Large intestine (tissue), 3 donors: ENCODE results near the gene KIF26A. TPM values are rescaled to one million over a fixed set of nuclear protein-coding genes. Genes with fewer than 3 reads are reported as not detected.
A peak's percentile ranks its signal among the peaks of the same experiment; 100 is the strongest.

ENCODE experiments used
- DNase-seq, 2 donors: peaks; one replicate each; pipeline versions ENCODE4 v3.0.0 to v3.0.0-alpha.2; 2013
- H3K27ac ChIP-seq: one replicate; pipeline ENCODE4 v1.5.1; 2013; ENCODE audit warnings: low read length
- H3K27me3 ChIP-seq: 2 replicates; pipeline ENCODE4 v1.6.1; 2013; ENCODE audit warnings: low read length; ENCODE audit not compliant: control insufficient read depth, insufficient read depth
- H3K36me3 ChIP-seq: 2 replicates; pipeline ENCODE4 v1.6.1; 2013; ENCODE audit warnings: low read length; ENCODE audit not compliant: control insufficient read depth, insufficient read depth
- H3K4me1 ChIP-seq: one replicate; pipeline ENCODE4 v1.6.1; 2013; ENCODE audit warnings: low read length; ENCODE audit not compliant: control insufficient read depth, insufficient read depth
- H3K4me3 ChIP-seq: one replicate; pipeline ENCODE4 v1.5.1; 2013; ENCODE audit warnings: low read length
- H3K9me3 ChIP-seq: one replicate; pipeline ENCODE4 v1.6.1; 2013; ENCODE audit warnings: mild to moderate bottlenecking, low read depth, low read length, moderate library complexity; ENCODE audit not compliant: control insufficient read depth
- WGBS: methylation state at CpG from one replicate; pipeline ENCODE4 v1.1.5; 2013; ENCODE audit warnings: low lambda C conversion rate; ENCODE audit not compliant: insufficient coverage; 5-methylcytosine and 5-hydroxymethylcytosine counted together
- polyA plus RNA-seq: library from polyadenylated mRNA; unstranded; fragments of 120-200 nt; gene quantifications from one replicate; pipeline ENCODE4 v1.2.1, GENCODE V29; 2013

Gene KIF26A
- polyA plus RNA-seq, 1 donor = 8.8 TPM

DNA sequence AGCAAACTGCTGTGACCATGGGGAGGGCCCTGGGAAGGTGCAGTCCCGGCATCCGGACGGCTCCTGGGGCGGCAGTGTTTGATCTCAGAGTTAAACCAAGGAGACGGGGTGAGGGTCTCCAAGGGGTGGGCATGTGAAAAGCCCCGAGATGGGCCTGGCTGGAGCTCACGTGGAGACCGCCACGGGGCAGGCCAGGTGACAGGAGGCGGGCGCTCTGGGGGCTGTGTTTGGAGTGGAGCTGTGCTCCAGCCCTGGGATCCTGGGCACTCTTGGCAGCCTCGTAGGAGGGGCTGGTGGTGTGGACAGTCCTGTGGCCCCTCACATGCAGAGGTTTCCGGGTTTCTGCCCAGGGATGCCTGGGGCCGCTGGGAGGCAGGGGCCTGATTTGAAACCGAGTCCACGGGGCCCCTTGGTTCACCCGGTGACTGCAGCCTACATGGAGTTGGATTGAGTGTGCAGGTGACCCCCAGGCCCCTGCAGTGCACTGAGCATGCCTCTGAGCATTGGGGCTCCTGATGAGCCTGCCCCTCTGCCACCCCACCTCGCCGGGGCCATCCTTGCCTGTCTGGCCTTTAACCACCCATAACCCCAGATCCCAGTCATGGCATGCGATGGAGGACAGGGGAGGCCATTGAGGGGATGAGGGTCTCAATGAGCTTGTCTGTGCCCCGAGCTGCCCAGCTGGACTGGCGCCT lies 8.4 kb downstream of the KIF26A start:
- Histone ChIP-seq H3K27me3 (no peaks in the 10 kb centered on the region), H3K27ac (no peak overlapping the region), H3K4me1 (peaks cover 7% of the 10 kb centered on the region), H3K36me3 (no peaks in the 10 kb centered on the region), H3K4me3 (no peak overlapping the region), H3K9me3 (no peaks in the 10 kb centered on the region)
- no CpG with 5 or more reads among the region's 22 CpGs for WGBS
- no peak for DNase-seq

DNA sequence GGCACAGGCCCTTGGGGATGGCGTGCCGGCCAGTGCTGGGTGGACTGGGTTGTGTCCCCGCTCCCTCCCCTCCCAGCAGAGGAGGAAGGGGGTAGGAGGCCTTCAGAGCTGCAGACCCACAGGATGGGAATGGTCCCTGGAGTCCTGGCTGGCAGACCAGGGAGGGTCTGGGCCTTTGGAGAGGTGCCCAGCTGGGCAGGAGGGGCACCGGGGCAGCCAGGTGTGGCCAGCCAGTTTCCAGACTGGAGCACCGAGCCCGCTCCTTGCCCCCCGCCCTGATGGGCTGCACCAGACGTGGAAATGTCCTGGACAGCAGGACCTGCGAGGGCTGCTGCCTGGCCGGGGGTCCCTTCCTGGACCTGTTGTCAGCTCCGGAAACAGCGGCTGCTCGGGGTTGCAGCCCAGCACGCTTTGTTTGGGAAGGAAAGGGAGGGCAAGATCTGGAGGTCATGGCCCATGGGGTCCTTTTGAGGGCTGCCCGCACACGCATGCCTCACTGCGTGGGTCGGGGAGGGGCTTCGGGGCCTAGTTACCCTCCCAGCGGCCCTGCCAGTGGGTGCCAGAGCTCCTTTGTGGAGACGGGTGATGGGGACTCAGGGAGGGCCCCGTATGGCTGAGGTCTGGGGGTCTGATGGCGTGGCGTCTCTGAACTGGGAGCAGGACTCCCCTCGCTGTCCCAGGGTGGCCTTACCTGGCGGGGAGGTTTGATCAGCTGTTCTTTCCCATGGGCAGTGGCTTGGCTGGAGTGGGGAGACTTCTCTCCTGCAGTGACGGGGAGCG lies 9.1 kb downstream of the KIF26A start:
- no peaks in the 10 kb centered on the region for H3K9me3 ChIP-seq
- peaks cover 7% of the 10 kb centered on the region for H3K4me1 ChIP-seq
- no peaks in the 10 kb centered on the region for H3K27me3 ChIP-seq
- H3K36me3 ChIP-seq = no peaks in the 10 kb centered on the region
- WGBS = 100% methylated on average over 1 of the region's 28 CpGs
- H3K4me3 ChIP-seq = no peak overlapping the region
- no peak overlapping the region for H3K27ac ChIP-seq
- no peak for DNase-seq

DNA sequence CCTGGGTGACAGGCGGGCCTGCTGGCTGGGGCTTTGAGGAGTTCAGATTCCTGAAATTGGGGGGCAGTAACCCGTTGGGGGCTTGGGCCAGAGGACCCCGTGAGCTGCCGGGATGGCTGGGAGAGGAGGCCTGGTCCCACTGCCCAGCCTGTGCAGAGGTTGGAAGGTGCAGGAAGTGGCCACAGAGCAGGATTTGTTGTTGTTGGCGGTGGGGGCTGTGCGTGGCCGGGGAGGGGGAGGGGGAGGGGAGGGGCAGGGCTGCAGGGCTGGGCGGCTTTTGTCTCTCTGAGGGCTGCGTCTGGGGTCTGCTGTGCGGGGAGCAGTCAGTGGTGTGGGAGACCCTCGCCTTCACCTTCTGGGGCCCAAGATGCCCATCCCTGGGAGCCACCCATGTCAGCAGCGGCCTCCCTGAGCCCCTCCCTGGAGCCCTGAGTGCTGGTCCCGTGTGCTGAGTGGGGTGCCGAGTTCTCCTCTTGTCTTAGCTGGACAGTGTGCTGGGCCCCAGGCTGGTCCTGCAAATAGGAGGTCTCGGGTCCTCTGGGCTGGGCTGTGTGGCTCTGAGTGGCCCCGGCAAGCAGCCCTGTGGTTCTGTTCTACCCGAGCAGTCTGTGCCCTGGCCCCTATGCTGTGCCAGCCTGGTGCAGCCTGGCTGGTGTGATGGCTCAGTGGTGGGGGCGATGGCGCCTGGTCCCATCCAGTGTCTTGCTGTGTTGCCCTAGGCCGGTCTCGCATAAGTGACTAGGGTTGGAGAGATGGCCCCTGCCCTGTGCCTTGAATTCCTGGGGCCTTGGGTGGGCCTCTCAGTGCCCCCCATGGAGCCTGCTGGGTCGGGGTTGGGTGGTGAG lies 10.3 kb downstream of the KIF26A start:
- H3K27ac ChIP-seq = peak overlapping the region; percentile 10
- no peaks in the 10 kb centered on the region for H3K36me3 ChIP-seq
- H3K4me1 ChIP-seq = peaks cover 7% of the 10 kb centered on the region
- no peaks in the 10 kb centered on the region for H3K27me3 ChIP-seq
- no peak for DNase-seq
- no CpG with 5 or more reads among the region's 22 CpGs for WGBS
- H3K4me3 ChIP-seq = no peak overlapping the region
- no peaks in the 10 kb centered on the region for H3K9me3 ChIP-seq

DNA sequence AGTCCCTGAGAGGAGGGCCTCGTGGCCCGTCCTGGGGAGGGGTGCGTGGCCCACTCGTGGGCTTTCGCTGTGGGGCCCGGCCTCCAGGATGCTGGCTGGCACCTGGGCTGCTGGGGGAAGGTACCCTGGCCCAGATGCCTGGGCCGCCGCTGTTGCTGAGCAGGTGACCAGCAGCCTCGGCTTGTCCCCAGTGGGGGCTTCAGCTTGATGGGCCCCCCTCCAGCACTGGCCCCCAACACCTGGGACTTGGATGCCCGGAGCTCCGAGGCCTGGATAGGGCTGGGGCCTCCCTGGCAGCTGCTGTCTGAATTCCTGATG lies 10.8 kb downstream of the KIF26A start:
- DNase-seq = no peak
- H3K4me1 ChIP-seq = peaks cover 7% of the 10 kb centered on the region
- H3K9me3 ChIP-seq = no peaks in the 10 kb centered on the region
- no peak overlapping the region for H3K4me3 ChIP-seq
- H3K27me3 ChIP-seq = no peaks in the 10 kb centered on the region
- no peaks in the 10 kb centered on the region for H3K36me3 ChIP-seq
- no CpG with 5 or more reads among the region's 11 CpGs for WGBS
- H3K27ac ChIP-seq = peak overlapping the region; percentile 10

DNA sequence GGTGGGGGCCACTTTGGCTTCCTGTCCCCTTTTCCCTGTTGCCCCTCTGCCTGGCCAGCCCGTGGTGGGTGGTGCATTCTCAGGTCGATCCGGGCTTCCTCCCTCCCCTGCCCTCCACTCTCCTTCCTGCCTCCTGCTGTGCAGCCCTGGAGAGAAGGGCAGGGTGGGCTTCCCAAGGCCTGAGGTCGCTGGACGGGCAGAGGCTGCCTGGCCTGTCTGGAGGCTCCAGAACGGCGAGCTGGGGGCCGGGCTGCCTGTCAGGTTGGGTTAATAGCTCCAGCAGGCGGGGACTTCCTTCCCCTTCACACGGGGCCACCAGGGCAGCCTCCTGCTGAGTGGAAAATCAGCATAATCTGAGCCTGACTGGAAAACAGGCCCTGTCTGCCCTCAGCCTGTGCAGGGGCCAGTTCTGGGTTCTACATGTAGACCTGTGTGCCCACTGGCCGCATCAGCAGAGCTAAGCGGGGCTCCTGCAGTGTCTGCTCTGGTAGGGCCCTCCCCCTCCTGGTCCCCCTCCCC lies 11.3 kb downstream of the KIF26A start:
- peak overlapping the region; percentile 10 for H3K27ac ChIP-seq
- WGBS = no CpG with 5 or more reads among the region's 12 CpGs
- DNase-seq = peak in 1 of 2 donors; percentile 35

DNA sequence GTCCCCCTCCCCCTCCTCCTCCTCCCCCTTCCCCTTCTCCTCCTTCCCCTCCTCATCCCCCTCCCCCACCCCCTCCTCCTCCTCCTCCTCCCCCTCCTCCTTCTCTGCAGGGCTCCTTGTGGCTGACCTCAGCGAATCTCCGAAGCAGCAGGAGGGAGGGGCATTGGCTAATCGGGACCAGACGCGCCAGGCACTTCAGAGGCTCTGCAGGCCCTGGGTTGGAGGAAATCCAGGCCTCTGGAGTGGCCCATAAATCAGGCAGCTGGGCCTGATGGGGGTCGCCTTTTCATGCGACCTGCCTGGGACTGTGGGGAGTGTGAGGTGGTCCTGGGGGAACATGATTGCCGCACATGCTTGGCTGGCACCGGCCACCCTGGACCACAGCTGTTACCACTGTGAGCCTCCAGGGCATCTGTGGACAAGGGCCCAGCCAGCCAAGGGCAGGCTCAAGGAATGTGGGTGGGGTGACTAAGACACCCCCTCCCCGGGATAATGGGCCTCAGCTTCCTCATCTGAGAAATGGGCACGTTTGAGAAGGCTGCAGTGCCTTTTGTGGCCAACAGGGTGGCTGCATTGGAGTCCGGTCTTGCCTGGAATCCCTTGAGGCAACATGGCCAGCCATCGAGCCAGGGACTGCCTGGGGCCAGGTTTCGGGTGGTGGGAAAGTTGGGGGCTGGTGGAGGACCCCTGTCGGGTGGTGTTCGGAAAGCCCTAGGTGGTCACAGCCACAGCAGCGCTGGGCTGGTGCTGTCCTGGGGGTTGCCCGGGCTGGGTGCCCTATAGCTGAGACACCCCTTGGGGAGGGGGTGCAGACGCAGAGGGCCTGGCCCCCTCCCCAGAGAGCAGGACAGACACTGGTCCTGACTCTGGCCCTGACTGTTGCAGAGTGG lies 12.0 kb downstream of the KIF26A start:
- peaks cover 7% of the 10 kb centered on the region for H3K4me1 ChIP-seq
- WGBS = no CpG with 5 or more reads among the region's 19 CpGs
- no peaks in the 10 kb centered on the region for H3K36me3 ChIP-seq
- peak; percentile 51 to 59 for DNase-seq
- no peaks in the 10 kb centered on the region for H3K27me3 ChIP-seq
- no peak overlapping the region for H3K4me3 ChIP-seq
- no peaks in the 10 kb centered on the region for H3K9me3 ChIP-seq
- H3K27ac ChIP-seq = peak overlapping the region; percentile 17

More for the DNA sequence above, 11.3 kb downstream of the KIF26A start:
- no peaks in the 10 kb centered on the region for H3K36me3 ChIP-seq
- no peaks in the 10 kb centered on the region for H3K27me3 ChIP-seq
- H3K4me3 ChIP-seq = no peak overlapping the region
- peaks cover 7% of the 10 kb centered on the region for H3K4me1 ChIP-seq
- no peaks in the 10 kb centered on the region for H3K9me3 ChIP-seq

DNA sequence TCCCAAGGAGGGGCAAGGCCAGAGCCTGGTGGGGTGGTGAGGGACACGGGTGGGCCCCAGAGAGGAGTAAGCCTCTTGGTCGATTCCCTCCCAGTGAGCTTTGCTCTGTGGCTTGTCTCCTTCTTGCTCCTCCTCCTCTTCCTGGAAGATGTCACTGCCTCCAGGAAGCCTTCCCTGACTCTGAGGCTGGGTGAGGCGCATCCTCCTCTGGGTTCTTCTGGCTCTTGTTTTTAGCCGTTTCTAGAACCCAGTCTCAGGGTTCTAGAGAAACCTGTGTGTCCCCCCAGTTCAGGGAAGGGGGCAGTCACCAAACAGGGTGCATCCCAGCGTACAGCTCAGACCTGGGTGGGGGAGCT lies 12.6 kb downstream of the KIF26A start:
- no CpG with 5 or more reads among the region's 5 CpGs for WGBS
- Histone ChIP-seq H3K4me3 (no peak overlapping the region), H3K4me1 (peaks cover 7% of the 10 kb centered on the region), H3K36me3 (no peaks in the 10 kb centered on the region), H3K27ac (peak overlapping the region; percentile 17), H3K27me3 (no peaks in the 10 kb centered on the region), H3K9me3 (no peaks in the 10 kb centered on the region)
- no peak for DNase-seq

DNA sequence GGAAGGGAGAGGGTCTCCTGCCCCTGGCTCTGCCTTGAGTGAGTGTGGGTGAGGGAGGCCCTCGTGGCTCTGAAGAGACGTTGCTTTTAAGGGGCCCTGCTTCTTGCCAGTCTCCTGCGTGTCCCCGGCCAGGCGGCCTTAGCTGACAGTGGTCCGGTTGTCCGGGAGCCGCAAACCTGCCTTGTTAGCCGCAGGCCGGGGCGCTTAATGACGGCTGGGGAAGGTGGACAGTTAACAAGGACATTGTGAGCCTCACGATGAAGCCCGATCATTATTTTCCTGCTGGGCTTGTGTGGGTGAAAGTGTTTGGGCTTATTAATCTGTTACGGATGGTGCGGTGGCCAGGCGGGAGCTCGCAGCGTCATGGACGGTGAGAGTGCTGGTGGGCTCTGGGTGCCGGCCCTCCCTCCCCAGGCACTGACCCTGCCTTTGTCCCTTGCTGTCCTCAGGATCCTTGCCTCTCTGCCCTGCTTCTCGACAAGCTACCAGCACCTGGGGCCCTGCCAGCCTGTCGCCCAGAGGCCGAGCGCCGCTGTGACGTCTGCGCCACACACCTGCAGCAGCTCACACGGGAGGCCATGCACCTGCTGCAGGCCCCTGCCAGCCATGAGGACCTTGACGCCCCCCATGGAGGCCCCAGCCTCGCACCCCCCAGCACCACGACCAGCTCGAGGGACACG lies 13.3 kb downstream of the KIF26A start:
- no peak overlapping the region for H3K27ac ChIP-seq
- peaks cover 7% of the 10 kb centered on the region for H3K4me1 ChIP-seq
- no peaks in the 10 kb centered on the region for H3K9me3 ChIP-seq
- no peaks in the 10 kb centered on the region for H3K36me3 ChIP-seq
- no peaks in the 10 kb centered on the region for H3K27me3 ChIP-seq
- WGBS = no CpG with 5 or more reads among the region's 34 CpGs
- no peak for DNase-seq
- no peak overlapping the region for H3K4me3 ChIP-seq

DNA sequence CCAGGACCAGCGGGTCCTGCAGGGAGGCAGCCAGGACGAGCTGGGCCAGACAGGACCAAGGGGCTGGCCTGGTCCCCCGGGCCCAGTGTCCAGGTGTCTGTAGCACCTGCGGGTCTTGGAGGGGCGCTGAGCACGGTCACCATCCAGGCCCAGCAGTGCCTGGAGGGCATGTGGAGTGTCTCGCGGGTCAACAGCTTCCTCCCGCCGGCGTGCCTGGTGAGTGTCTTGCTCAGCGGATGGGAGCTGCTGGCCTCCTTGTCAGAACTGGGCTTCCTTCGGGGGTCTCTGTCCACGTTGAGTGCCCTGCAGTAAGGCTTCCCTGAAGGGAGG lies 13.8 kb downstream of the KIF26A start:
- WGBS = no CpG with 5 or more reads among the region's 14 CpGs
- no peak overlapping the region for H3K27ac ChIP-seq

More for the DNA sequence above, 13.8 kb downstream of the KIF26A start:
- no peak for DNase-seq
- H3K9me3 ChIP-seq = no peaks in the 10 kb centered on the region
- peaks cover 7% of the 10 kb centered on the region for H3K4me1 ChIP-seq
- H3K4me3 ChIP-seq = no peak overlapping the region
- no peaks in the 10 kb centered on the region for H3K36me3 ChIP-seq
- no peaks in the 10 kb centered on the region for H3K27me3 ChIP-seq
